Right kidney (tissue), 1 donor: ENCODE measurements around the gene ZNF319.

Experiments
- DNase-seq: peaks from one replicate; pipeline ENCODE4 v3.0.0-alpha.2; 2016

The ZNF319 gene

GRCh38 chr16:57956270-57956808, 44.1 kb downstream of the ZNF319 start:
- DNase-seq: no peak

GRCh38 chr16:57955572-57956188, 44.8 kb downstream of the ZNF319 start:
- no peak for DNase-seq

DNA sequence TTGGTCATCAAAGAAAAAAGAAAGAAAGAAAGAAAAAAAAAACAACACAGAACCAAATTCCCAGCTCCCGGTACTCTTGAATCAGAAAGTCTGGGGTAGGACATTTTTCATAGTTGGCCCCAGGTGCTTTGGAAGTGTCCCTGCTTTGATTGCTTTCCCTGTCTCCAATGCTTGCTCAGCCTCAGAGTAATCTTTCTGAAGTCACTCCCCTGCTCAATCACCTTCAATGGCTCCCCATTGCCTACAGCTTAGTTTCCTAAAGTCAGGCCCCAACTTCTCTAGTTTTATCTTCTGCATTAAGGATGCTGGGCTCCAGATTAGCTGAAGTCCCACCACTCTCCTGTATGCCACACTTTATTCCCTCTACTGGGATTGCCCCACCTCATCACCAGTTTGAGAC, 46.6 kb downstream of the ZNF319 start:
- DNase-seq: no peak

- DNase-seq: no peak
These were observed 47.6 kb downstream of the ZNF319 start for GRCh38 chr16:57952909-57953308.

- DNase-seq: no peak
These were observed 49.1 kb downstream of the ZNF319 start for GRCh38 chr16:57951204-57951960.

- no peak for DNase-seq
These were observed 50.1 kb downstream of the ZNF319 start for GRCh38 chr16:57950382-57950781.

GRCh38 chr16:57949595-57950238, 50.8 kb downstream of the ZNF319 start:
- DNase-seq: no peak

GRCh38 chr16:57949013-57949412, 51.5 kb downstream of the ZNF319 start:
- no peak for DNase-seq

DNA sequence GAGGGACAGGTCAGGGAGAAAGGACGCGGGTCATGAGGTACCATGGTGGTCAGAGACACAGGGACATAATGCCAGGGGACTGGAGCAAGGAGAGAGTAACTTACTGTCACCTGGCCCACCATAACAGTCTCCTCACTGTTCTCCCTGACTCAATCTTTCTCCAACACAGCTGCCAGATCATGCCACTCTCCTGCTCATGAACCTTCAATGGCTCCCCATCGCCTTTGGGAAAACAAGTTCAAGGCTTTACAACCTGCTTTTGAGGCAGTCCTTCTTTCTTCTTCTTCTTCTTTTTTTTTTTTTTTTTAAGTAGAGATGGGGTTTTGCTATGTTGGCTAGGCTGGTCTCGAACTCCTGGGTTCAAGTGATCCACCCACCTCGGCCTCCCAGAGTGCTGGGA, 52.4 kb downstream of the ZNF319 start:
- DNase-seq: no peak

DNA sequence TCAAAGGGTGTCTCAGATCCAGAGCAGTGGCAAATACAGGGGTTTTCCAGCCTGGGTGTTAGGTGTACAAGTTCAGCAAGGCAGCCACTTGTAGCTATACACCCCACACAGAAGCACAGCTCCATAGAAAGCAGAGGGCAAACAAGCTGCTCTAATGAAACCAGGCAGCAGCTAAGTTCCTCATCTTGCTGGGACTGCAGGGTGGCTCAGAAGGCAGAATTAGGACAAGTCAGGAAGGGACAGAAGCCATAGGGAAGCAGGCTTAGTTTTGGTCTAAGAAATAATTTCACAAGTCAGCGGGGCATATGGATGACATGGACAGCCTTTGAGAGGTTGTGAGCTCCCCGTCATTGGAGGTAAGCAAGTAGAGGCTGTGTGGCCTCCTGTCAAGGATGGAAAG, 53.2 kb downstream of the ZNF319 start:
- no peak for DNase-seq

GRCh38 chr16:57946181-57946801, 54.2 kb downstream of the ZNF319 start:
- no peak for DNase-seq

DNA sequence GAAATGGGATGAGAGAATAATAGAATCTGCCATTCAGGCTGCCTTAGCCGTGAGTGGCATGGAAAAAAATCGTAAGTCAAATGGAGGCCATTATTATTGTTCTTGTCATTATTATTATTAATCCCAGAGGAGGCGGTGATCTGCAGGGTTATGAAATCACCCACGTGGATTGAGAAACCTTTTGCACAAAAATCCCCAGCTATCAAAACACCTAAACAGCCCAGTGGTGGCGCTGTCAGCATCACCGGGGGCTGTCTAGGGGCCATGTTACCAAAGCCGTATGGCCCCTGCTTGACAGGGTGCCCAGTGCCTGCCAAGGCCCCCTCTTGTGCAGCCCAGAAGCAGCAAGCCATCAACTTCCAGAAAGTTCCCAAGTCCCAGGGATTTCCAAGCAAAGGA, 54.7 kb downstream of the ZNF319 start:
- DNase-seq: no peak

DNA sequence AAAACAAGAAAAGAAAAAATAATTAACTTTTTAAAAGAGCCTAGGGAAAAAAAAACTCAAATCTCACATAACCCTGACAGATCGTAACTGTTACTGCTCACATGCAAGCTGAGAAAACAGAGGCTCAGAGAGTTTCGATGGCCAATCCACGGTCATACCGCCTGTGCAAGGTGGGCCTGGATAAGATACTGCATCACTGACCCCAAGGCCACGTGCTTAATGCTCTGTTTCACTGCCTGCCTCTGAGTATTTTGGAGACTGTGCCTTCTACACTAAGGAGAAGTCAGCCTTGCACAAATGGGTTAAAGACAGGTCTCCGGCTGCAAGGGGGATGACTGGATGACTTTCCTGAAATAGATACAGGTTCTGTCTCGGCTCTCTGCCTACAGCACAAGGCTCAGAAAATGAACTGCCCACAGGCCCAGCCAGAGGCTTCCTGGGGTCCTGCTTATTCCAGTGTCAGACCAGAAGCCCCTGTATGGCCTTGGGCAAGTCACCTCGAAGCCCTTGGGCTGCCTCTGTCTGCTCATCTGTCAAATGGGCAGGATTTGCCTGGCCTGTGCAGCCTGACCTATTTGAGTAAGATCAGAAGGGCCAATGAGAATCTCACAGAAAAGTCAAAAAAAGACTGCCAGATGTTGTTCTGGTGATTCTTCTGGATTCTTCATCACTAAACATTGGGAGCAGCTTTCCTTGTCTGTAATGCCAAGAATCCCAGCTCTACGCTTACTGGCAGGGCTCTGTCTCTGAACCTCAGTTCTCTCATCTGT, 55.3 kb downstream of the ZNF319 start:
- DNase-seq: no peak
